DOHH2 (cell line): ENCODE measurements around the gene LRRIQ3.

Experiments
- EZH2phosphoT487 ChIP-seq: fragments of 200-600 bp; sonication (generic); IDR thresholded peaks from 2 replicates; pipeline ENCODE4 v1.6.1; 2017; ENCODE audit warnings: borderline replicate concordance, mild to moderate bottlenecking, antibody characterized with exemption, low read length, moderate library complexity, mixed read lengths
- TF ChIP-seq, protein P1 (sequence below): fragments of 200-600 bp; sonication (generic); IDR thresholded peaks from one replicate; pipeline ENCODE4 v1.5.1; 2014; ENCODE audit warnings: antibody characterized with exemption, mild to moderate bottlenecking, low read depth, low read length; ENCODE audit not compliant: poor library complexity, severe bottlenecking

DNA sequence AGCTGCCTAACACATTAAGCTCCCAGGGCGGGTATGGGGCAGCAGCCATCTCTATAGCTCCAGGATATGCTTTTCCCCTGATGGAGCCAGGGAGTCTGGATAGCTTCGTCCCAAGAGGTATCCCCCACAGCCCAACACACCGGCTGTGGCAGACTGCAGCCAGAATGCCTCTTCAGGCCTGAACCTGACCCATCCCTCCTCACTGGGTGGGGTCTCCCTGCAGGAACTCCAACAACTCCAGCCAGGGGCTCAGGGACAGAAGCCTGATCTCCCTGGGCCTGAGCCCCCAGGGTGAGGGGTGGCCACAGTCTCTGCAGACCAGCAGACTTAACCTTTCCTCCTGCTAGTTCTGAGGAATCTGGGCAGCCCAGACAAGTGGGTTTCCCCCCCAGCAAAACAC lies 159.9 kb downstream of the LRRIQ3 start:
- TF ChIP-seq, protein P1, sequence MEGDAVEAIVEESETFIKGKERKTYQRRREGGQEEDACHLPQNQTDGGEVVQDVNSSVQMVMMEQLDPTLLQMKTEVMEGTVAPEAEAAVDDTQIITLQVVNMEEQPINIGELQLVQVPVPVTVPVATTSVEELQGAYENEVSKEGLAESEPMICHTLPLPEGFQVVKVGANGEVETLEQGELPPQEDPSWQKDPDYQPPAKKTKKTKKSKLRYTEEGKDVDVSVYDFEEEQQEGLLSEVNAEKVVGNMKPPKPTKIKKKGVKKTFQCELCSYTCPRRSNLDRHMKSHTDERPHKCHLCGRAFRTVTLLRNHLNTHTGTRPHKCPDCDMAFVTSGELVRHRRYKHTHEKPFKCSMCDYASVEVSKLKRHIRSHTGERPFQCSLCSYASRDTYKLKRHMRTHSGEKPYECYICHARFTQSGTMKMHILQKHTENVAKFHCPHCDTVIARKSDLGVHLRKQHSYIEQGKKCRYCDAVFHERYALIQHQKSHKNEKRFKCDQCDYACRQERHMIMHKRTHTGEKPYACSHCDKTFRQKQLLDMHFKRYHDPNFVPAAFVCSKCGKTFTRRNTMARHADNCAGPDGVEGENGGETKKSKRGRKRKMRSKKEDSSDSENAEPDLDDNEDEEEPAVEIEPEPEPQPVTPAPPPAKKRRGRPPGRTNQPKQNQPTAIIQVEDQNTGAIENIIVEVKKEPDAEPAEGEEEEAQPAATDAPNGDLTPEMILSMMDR: no peak
- no peak for TF ChIP-seq EZH2phosphoT487
